Gastrocnemius medialis (tissue), 4 donors: Measurements from ENCODE around the gene SLCO4A1. TPM values are rescaled to one million over a fixed set of nuclear protein-coding genes. Genes with fewer than 3 reads are reported as not detected.

Experiments
- ATAC-seq, 2 donors: fragments of 150-250 bp; one replicate each; pipeline ENCODE4 v1.9.1; 2016
- DNase-seq, 2 donors: peaks; one replicate each; pipeline ENCODE4 v3.0.0-alpha.2; 2019
- H3K27ac ChIP-seq, 4 donors: fragments of 200-600 bp; sonication (generic); 1 replicate in 1 of 4; 2 replicates in 3 of 4; pipeline ENCODE4 v1.5.1; 2016 to 2018; ENCODE audit warnings: mild to moderate bottlenecking in 2 of 4, moderate library complexity in 1 of 4
- H3K27me3 ChIP-seq, 3 donors: fragments of 200-600 bp; sonication (generic) in 2 of 3; 1 replicate in 1 of 3; 2 replicates in 2 of 3; pipeline versions ENCODE4 v1.5.1 to v1.6.0; 2016 to 2019; ENCODE audit warnings: mild to moderate bottlenecking in 1 of 3, moderate library complexity in 1 of 3
- H3K36me3 ChIP-seq, 2 donors: fragments of 200-600 bp; sonication (generic) in 1 of 2; one replicate each; pipeline ENCODE4 v1.5.1; 2017 to 2018
- H3K4me1 ChIP-seq, 2 donors: fragments of 200-600 bp; sonication (generic) in 1 of 2; one replicate each; pipeline ENCODE4 v1.5.1; 2016 to 2017; ENCODE audit warnings: mild to moderate bottlenecking in 2 of 2
- H3K4me3 ChIP-seq, 4 donors: fragments of 200-600 bp; sonication (generic) in 3 of 4; 1 replicate in 1 of 4; 2 replicates in 3 of 4; pipeline ENCODE4 v1.5.1; 2016 to 2019; ENCODE audit warnings: mild to moderate bottlenecking in 2 of 4
- H3K9me3 ChIP-seq, 3 donors: fragments of 200-600 bp; sonication (generic) in 2 of 3; 1 replicate in 1 of 3; 2 replicates in 2 of 3; pipeline ENCODE4 v1.5.1; 2016 to 2019
- CTCF ChIP-seq, 5 experiments: fragments of 450-650 bp in 3 of 5; fragments of 200-600 bp in 2 of 5; sonication (generic) in 2 of 5; IDR thresholded peaks in 4 of 5; conservative IDR thresholded peaks in 1 of 5; 1 replicate in 4 of 5; 2 replicates in 1 of 5; pipeline ENCODE4 v1.5.1; 2016 to 2019; ENCODE audit warnings: antibody characterized with exemption in 5 of 5, mild to moderate bottlenecking in 3 of 5, moderate library complexity in 3 of 5
- POLR2A ChIP-seq, 2 donors: fragments of 450-650 bp; IDR thresholded peaks; one replicate each; pipeline ENCODE4 v1.6.1; 2017; ENCODE audit warnings: antibody characterized with exemption in 2 of 2, mild to moderate bottlenecking in 2 of 2, moderate library complexity in 2 of 2
- in situ Hi-C, 4 donors: fragments of 200-750 bp; cut with MboI; loops; one replicate each; pipeline versions ENCODE4 v1.15.0 to v1.8.0; 2017; ENCODE audit warnings: low sequenced_read_pairs in 4 of 4
- intact Hi-C: fragments of 100-400 bp; cut with DNase I; formaldehyde crosslinking; loops from one replicate; pipeline ENCODE4 v1.15.1; 2023; ENCODE audit warnings: low total_unique reads
- total RNA-seq, 4 donors: library from RNA; depleted of rRNA; stranded (reverse); fragments of >200 nt; gene quantifications; one replicate each; pipeline versions ENCODE4 v1.1.0 to v1.2.3, GENCODE V29; 2016

The SLCO4A1 gene
- total RNA-seq, 4 donors from 2014 or later, result 20.4 to 26.9 (median 21.8) TPM

DNA sequence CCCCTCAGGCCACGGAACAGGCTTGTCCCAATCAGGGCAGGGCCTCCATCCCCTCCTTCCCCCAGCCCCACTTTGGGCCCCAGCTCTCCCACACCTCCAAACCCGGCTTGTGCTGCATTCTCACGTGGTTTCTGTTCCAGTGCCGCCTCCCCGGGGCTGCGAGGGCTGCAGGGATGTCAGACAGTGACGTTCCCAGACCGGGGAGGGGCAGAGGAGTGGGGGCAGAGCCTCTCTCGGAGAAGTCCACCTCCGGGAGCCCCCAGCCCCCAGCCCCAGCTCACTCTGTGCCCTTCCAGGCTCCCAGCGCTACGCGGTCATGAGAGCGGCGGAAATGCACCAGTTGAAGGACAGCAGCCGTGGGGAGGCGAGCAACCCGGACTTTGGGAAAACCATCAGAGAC is 18.5 kb downstream of the SLCO4A1 start:
- Histone ChIP-seq H3K9me3 (no peaks in the 10 kb centered on the region), H3K36me3 (peaks cover 0 to 11% of the 10 kb centered on the region in 2 donors), H3K4me1 (no peaks in the 10 kb centered on the region), H3K4me3 (no peak overlapping the region), H3K27me3 (no peaks in the 10 kb centered on the region), H3K27ac (no peak overlapping the region)
- intact Hi-C loops (no loop called here), in situ Hi-C loops (loop anchor here in 1 of 4 donors (25.0 kb wide), 1 partner anchor 127 kb away; the partner anchor contains the start of gene MRGBP)
- TF ChIP-seq POLR2A (IDR thresholded peaks at IDR 0.05), result no peak
- no peak for TF ChIP-seq CTCF (IDR thresholded peaks at IDR 0.05 in 4 of 5, conservative IDR thresholded peaks at IDR 0.05 in 1 of 5)
- ATAC-seq, result no peak
- DNase-seq, result no peak

DNA sequence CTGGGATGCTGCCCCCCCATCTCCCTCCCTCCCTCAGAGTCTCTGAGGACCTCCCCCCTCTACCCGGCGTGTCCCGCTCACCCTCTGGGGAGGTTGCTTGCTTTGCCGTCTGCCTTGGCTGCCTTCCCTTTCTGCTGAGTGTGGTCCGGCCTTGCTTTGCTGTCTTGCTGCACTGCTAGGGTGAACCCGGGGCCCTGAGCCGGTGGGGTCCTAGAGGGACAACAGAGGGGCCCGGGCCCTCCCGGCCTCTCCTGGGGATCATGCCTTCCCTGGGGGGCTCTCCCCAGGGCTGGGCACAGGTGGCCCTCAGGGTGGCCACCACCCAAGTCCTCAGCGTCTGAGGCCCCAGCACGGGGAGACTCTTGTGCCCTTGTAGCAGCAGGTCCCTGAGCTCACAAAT is 19.3 kb downstream of the SLCO4A1 start:
- peaks cover 0 to 11% of the 10 kb centered on the region in 2 donors for H3K36me3 ChIP-seq
- H3K27ac ChIP-seq, result peak overlapping the region in 1 of 4 donors; percentile 31
- peaks cover 0 to 2% of the 10 kb centered on the region in 2 donors for H3K4me1 ChIP-seq
- TF ChIP-seq POLR2A (IDR thresholded peaks at IDR 0.05) (no peak), CTCF (IDR thresholded peaks at IDR 0.05 in 4 of 5, conservative IDR thresholded peaks at IDR 0.05 in 1 of 5) (no peak)
- no peak overlapping the region for H3K4me3 ChIP-seq
- intact Hi-C loops, result no loop called here
- H3K27me3 ChIP-seq, result no peaks in the 10 kb centered on the region
- ATAC-seq, result no peak
- H3K9me3 ChIP-seq, result no peaks in the 10 kb centered on the region
- no peak for DNase-seq
- in situ Hi-C loops, result loop anchor here in 1 of 4 donors (25.0 kb wide), 1 partner anchor 126 kb away; the partner anchor contains the start of gene MRGBP

GRCh38 chr20:62662422-62662821 is 20.1 kb downstream of the SLCO4A1 start:
- no peak for DNase-seq
- Histone ChIP-seq H3K4me1 (peaks cover 0 to 3% of the 10 kb centered on the region in 2 donors), H3K4me3 (no peak overlapping the region), H3K27ac (peak overlapping the region in 1 of 4 donors; percentile 31), H3K27me3 (no peaks in the 10 kb centered on the region), H3K9me3 (no peaks in the 10 kb centered on the region), H3K36me3 (peaks cover 0 to 11% of the 10 kb centered on the region in 2 donors)
- in situ Hi-C loops, result loop anchor here in 1 of 4 donors (25.0 kb wide), 1 partner anchor 125 kb away; the partner anchor contains the start of gene MRGBP
- intact Hi-C loops, result no loop called here
- TF ChIP-seq CTCF (IDR thresholded peaks at IDR 0.05 in 4 of 5, conservative IDR thresholded peaks at IDR 0.05 in 1 of 5), result no peak
- TF ChIP-seq POLR2A (IDR thresholded peaks at IDR 0.05), result no peak
- peak; percentile 37 to 55 for ATAC-seq

DNA sequence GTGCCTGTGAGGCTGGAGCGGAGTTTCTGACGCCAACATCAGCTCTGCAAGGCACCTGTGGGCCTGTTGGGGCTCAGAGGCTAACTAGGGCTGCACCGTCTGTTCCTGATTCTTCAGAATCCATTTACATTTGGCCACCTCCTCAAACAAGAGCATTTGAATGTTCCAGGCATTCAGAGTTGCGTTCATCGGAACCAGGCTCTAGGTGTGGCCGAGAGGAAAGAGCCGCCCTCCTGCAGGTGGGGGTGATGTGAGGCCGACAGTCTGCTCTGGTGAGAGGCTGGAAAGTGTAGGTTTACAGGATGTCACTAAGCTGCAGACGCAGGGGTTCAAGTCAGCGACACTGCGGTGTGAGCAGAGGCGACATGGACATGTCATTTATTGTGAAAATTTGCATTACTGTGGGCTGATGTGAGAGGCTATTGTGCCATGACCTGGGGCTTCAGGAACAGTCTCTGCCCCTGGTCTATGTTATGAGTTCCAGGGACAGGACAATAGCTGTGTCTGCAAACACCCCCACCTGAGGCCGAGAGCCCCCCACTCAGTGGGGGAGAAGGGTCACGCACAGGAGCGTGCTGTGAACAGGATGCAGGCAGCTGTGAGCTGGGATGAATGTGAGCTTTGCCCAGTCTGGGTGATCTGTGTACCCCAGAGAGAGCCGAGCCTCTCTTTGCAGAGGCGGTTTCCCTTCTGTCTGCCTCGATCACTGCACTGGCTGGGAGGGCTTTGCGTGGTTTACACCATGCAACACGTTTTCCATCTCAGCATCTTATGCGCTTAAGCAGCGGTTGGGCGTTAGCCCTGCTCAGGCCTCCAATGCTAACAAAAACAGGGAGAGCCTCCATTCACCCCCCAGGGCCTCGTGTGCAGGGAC is 21.1 kb downstream of the SLCO4A1 start:
- TF ChIP-seq CTCF (IDR thresholded peaks at IDR 0.05 in 4 of 5, conservative IDR thresholded peaks at IDR 0.05 in 1 of 5) (no peak), POLR2A (IDR thresholded peaks at IDR 0.05) (no peak)
- in situ Hi-C loops, result loop anchor here in 1 of 4 donors (25.0 kb wide), 1 partner anchor 124 kb away; the partner anchor contains the start of gene MRGBP

More for the DNA sequence above, 21.1 kb downstream of the SLCO4A1 start:
- DNase-seq (no peak), ATAC-seq (no peak)
- Histone ChIP-seq H3K9me3 (no peaks in the 10 kb centered on the region), H3K36me3 (peaks cover 0 to 11% of the 10 kb centered on the region in 2 donors), H3K27me3 (no peaks in the 10 kb centered on the region), H3K4me3 (no peak overlapping the region), H3K27ac (no peak overlapping the region), H3K4me1 (peaks cover 0 to 3% of the 10 kb centered on the region in 2 donors)
- intact Hi-C loops, result no loop called here
